ENCODE measurements around the gene OR2AT4.

Gene OR2AT4

DNA sequence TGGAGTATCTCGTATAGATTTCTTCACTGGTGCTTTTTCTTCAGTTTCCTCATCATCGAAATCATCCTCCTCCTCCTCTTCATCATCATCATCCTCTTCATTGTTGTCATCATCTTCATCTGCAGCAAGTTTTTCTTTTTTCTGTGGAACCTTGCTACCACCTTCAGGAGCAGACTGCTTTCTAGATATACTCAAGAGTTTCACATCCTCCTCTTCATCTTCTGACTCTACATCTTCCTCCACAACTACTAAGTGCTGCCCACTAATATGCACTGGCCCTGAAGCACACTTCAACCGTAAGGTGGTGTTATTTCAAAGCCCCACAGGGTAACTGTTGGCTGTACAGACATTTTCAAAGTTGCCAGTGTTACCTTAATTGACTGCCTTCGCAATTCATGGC, 17.1 kb downstream of the OR2AT4 start:
- H3K4me3 ChIP-seq (ENCODE audit: low read depth, low read length) = no peak overlapping the region
- TF ChIP-seq, protein P1, sequence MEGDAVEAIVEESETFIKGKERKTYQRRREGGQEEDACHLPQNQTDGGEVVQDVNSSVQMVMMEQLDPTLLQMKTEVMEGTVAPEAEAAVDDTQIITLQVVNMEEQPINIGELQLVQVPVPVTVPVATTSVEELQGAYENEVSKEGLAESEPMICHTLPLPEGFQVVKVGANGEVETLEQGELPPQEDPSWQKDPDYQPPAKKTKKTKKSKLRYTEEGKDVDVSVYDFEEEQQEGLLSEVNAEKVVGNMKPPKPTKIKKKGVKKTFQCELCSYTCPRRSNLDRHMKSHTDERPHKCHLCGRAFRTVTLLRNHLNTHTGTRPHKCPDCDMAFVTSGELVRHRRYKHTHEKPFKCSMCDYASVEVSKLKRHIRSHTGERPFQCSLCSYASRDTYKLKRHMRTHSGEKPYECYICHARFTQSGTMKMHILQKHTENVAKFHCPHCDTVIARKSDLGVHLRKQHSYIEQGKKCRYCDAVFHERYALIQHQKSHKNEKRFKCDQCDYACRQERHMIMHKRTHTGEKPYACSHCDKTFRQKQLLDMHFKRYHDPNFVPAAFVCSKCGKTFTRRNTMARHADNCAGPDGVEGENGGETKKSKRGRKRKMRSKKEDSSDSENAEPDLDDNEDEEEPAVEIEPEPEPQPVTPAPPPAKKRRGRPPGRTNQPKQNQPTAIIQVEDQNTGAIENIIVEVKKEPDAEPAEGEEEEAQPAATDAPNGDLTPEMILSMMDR (conservative IDR thresholded peaks at IDR 0.05; ENCODE audit: low read depth, low read length) = no peak
- DNase-seq (ENCODE audit: low read depth) = no peak

DNA sequence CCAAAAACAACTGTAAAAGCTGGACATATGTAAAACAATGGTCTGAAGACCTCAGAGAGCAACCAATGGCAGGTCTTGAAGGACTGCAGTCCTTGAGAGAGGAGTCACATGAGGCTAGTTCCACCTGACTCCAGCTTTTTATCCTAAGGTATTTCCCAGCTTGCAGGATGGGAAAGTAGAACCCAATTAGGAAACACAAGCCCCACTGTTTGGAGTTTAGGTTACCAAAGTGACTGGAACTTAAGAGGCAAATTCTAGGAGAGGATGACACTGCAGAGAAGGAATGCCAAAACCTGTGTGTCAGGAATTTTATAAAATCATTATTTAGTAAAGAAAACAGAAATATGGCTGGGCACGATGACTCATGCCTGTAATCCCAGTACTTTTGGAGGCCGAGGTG, 18.4 kb downstream of the OR2AT4 start:
- TF ChIP-seq, protein P1 (conservative IDR thresholded peaks at IDR 0.05; ENCODE audit: low read depth, low read length) = no peak
- H3K4me3 ChIP-seq (ENCODE audit: low read depth, low read length) = no peak overlapping the region

DNA sequence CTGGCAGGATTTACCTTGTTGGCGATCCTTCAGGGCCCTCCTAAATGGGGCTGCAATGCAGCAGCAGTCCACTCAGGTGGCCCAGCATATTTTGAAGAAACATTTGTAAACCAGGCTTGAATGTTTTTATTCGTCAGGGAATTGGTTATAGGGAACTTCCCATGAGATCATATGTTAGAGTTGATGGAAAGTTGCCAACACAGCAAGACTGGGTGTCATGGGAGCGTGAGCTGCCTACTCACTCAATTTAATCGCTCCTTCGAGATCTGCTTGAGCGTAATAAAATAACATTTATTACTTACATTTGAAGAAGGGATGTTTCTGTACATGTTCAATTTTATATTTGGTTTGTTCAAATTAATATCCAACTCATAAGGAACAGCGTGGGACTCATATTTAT, 19.4 kb downstream of the OR2AT4 start:
- no peak overlapping the region for H3K4me3 ChIP-seq (ENCODE audit: low read depth, low read length)
- DNase-seq (ENCODE audit: low read depth) = peak; percentile 56
- TF ChIP-seq, protein P1 (conservative IDR thresholded peaks at IDR 0.05; ENCODE audit: low read depth, low read length) = no peak

More for the DNA sequence above, 18.4 kb downstream of the OR2AT4 start:
- DNase-seq (ENCODE audit: low read depth) = peak; percentile 22

DNA sequence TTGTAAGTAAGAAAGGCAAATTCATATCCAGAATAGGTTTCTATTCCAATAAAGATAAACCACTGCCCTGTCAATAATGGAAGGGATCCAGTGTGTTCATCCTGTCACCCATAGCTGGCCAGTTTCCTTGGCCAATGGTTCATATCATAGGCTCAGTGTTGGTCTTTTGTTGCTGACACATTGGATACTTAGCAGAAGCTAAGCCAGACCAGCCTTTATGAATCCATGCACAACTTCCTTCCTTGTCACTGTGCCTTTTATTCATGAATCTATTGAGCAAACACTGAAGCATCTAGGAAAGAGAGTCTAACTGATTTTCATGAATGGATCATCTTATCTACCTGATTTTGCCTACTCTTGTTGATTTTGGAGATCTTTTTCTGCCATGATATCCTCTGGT, 20.0 kb downstream of the OR2AT4 start:
- DNase-seq (ENCODE audit: low read depth) = no peak

DNA sequence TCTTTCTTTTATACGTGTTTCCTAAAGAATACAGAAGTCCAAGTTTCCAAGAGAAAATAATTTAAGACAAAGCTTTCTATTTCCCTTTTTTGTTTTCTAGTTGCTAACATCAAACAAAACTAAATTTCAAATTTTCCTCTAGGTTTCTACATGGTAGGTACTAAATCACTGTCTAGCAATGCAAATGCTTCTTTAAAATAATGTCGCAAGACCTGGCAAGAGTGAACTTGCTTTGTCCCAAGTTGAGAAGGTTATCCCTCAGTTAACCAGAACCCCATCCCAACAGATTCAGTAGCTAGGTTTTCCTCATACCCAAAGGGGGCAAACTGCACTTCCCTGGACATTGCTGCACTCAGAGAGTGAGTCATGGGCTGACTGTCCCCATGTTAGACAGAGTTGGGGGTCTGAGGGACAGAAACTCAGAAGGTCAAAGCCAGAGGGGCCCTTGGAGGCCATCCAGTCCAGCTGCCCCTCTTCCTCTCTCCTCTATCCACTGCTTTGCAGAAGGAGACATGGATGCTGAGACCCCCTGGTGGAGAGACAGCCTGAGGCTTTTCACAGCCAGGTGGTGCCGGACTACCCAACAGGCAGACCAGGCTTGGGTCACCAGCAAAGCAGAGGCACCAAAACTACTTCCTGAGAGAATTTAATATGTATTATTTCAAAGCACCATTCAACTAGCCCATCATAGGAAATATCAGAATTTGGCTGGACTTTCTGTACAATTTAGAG, 23.1 kb downstream of the OR2AT4 start:
- no peak for DNase-seq (ENCODE audit: low read depth)
- TF ChIP-seq, protein P1 (conservative IDR thresholded peaks at IDR 0.05; ENCODE audit: low read depth, low read length) = peak; percentile 36
- H3K4me3 ChIP-seq (ENCODE audit: low read depth, low read length) = no peak overlapping the region

More for the DNA sequence above, 20.0 kb downstream of the OR2AT4 start:
- TF ChIP-seq, protein P1 (conservative IDR thresholded peaks at IDR 0.05; ENCODE audit: low read depth, low read length) = no peak
- no peak overlapping the region for H3K4me3 ChIP-seq (ENCODE audit: low read depth, low read length)

DNA sequence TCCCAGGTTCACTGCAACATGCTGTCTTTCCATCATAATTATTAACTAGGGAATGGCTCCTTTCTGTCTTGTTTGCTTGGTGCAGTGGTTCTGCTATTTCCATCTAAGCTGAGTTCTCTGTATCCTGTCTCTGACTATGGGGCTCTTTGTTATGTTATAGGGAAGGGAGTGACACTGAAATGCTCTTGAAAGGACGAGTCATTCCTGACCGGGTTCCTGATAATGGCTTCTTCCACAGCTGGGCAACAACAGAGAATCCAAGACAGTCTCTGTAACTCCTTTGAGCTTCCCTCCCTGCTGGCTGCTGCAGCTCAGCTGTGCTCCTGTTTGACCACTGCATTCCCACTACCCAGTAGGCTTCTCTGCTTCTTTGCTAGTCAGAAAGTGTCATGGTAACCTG, 24.1 kb downstream of the OR2AT4 start:
- TF ChIP-seq, protein P1 (conservative IDR thresholded peaks at IDR 0.05; ENCODE audit: low read depth, low read length) = no peak
- no peak overlapping the region for H3K4me3 ChIP-seq (ENCODE audit: low read depth, low read length)
- no peak for DNase-seq (ENCODE audit: low read depth)

DNA sequence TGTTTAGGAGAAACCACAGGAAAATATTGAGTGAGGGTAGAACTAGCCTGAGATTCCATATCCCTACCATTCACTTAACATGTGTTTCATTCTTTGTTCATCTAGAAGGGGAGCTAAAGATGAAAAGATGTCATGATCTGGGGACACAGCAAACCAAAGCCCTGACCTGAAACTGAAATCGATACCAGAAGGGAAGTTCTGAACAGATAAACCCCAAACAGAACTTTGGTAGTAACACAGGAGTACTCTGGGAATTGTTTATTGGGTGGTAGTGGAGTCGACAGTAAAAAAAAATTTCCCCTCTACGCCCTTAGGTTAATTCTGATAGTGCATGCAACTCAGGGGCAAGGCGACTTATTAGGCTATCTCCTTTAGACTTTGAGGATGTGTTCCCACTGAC, 27.2 kb downstream of the OR2AT4 start:
- TF ChIP-seq, protein P1 (conservative IDR thresholded peaks at IDR 0.05; ENCODE audit: low read depth, low read length) = no peak
- no peak for DNase-seq (ENCODE audit: low read depth)

More for the DNA sequence above, 27.2 kb downstream of the OR2AT4 start:
- H3K4me3 ChIP-seq (ENCODE audit: low read depth, low read length) = no peak overlapping the region
